ENCODE results near the gene ZNF557. TPM values are rescaled to one million over a fixed set of nuclear protein-coding genes. Genes with fewer than 3 reads are reported as not detected.

ZNF557 gene
- total RNA-seq, 1 donor from 2014 or later, result 11.2 TPM

DNA sequence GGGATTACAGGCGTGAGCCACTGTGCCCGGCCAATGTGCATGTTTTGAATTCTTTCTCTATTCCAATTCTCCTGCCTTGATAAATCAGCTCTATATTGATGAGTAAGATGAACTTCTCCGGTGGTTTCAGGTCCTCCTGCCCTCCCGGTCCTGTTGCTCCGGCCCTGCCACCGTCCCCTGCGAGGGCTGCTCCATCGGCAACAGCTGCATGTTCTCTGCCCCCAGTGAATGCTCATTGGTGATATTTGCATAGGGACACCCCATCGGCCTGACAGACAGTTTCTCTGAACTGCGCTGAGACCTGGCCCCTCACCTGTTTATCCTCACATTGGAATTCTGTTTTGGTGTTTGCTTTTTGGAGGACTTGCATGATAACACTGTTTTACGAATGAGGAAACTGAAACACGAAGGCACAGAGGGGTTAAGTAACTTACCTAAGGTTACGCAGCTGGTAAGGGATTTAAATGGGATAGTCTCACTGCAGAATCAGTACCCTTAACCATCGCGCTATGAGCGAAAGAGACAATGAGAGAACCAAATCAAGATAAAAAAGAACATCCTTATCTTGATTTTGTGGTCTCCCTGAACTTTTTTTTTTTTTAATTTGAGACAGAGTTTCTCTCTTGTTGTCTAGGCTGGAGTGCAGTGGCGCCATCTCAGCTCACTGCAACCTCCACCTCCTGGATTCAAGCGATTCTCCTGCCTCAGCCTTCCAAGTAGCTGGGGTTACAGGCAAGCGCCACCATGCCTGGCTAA lies 32.2 kb downstream of the ZNF557 start:
- peaks cover 11% of the 10 kb centered on the region for H3K4me1 ChIP-seq
- DNase-seq (no peak), ATAC-seq (no peak)
- H3K9me3 ChIP-seq, result no peaks in the 10 kb centered on the region
- H3K27ac ChIP-seq, result no peak overlapping the region
- no peak overlapping the region for H3K4me3 ChIP-seq
- intact Hi-C loops (cut with DNase I), result no loop called here
- H3K36me3 ChIP-seq, result no peaks in the 10 kb centered on the region
- TF ChIP-seq, protein P1, sequence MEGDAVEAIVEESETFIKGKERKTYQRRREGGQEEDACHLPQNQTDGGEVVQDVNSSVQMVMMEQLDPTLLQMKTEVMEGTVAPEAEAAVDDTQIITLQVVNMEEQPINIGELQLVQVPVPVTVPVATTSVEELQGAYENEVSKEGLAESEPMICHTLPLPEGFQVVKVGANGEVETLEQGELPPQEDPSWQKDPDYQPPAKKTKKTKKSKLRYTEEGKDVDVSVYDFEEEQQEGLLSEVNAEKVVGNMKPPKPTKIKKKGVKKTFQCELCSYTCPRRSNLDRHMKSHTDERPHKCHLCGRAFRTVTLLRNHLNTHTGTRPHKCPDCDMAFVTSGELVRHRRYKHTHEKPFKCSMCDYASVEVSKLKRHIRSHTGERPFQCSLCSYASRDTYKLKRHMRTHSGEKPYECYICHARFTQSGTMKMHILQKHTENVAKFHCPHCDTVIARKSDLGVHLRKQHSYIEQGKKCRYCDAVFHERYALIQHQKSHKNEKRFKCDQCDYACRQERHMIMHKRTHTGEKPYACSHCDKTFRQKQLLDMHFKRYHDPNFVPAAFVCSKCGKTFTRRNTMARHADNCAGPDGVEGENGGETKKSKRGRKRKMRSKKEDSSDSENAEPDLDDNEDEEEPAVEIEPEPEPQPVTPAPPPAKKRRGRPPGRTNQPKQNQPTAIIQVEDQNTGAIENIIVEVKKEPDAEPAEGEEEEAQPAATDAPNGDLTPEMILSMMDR (IDR thresholded peaks at IDR 0.05), result no peak
- no peaks in the 10 kb centered on the region for H3K27me3 ChIP-seq (ENCODE audit: low read depth)

- DNase-seq, result no peak
- TF ChIP-seq, protein P1 (IDR thresholded peaks at IDR 0.05), result no peak
- intact Hi-C loops (cut with DNase I), result no loop called here
- Histone ChIP-seq H3K4me3 (no peak overlapping the region), H3K36me3 (no peaks in the 10 kb centered on the region), H3K9me3 (no peaks in the 10 kb centered on the region), H3K27ac (no peak overlapping the region), H3K27me3 (ENCODE audit: low read depth) (no peaks in the 10 kb centered on the region), H3K4me1 (peaks cover 6% of the 10 kb centered on the region)
- no peak for ATAC-seq
Measured at GRCh38 chr19:7104747-7105447, 35.4 kb downstream of the ZNF557 start.

DNA sequence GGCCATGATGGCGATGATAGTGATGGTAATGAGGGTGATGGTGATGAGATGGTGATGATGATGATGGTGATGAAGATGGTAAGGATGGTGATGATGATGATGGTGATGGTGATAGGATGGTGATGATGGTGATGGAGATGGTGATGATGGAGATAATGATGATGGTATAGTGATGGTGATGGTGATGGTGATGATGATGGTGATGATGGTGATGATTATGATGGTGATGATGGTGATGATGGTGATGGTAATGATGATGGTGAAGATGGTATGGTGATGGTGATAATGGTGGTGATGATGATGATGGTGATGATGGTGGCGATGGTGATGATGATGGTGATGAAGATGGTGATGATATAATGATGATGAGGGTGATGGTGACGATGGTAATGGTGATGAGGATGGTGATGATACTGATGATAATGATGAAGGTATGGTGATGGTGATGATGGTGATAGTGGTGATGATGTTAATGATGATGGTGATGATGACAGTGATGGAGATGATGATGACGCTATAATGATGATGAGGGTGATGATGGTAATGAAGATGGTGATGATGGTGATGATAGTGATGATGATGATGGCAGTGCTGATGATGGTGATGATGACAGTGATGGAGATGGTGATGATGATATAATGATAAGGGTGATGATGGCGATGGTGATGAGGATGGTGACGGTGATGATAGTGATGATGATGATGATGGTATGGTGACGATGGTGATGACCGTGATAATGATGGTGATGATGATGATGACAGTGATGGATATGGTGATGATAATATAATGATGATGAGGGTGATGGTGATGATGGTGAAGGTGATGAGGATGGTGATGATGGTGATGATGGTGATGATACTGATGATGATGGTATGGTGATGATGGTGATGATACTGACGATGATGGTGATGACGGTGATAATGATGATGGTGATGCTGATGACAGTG lies 37.5 kb downstream of the ZNF557 start:
- intact Hi-C loops (cut with DNase I), result no loop called here
- DNase-seq (no peak), ATAC-seq (no peak)
- Histone ChIP-seq H3K4me1 (no peaks in the 10 kb centered on the region), H3K36me3 (no peaks in the 10 kb centered on the region), H3K27me3 (ENCODE audit: low read depth) (no peaks in the 10 kb centered on the region), H3K27ac (no peak overlapping the region), H3K9me3 (no peaks in the 10 kb centered on the region), H3K4me3 (no peak overlapping the region)
- TF ChIP-seq, protein P1 (IDR thresholded peaks at IDR 0.05), result no peak

DNA sequence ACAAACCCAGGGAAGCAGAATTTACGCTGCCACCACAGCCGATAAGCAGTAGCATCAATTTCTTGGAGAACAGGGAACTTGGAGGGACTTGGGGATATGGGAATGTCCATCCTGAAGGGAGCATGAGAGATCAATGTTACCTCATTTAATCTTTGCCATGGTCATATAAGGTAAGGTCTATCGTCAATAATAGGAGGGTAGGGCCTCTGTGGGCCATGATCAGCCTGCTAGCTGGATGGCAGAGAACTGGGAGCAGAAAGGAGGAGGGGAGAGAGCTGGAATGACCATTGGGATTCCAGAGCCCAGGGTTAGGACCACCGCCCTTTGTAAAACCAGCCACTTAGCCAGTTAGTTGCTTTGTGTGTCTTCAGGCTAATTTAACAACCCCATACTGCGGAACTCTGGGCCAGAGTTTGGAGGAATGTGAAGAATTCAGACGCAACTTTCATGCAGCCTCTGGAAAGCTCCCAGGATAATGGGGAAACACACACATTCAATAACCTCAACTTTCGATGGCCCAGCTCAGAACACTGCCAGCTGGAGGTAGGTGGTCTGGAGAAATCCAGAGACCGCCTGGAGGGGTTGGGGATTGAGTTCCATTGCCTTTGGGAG lies 40.3 kb downstream of the ZNF557 start:
- intact Hi-C loops (cut with DNase I), result no loop called here
- H3K4me1 ChIP-seq, result no peaks in the 10 kb centered on the region
- H3K9me3 ChIP-seq, result no peaks in the 10 kb centered on the region
- no peak overlapping the region for H3K27ac ChIP-seq
- no peaks in the 10 kb centered on the region for H3K36me3 ChIP-seq
- no peak for DNase-seq
- H3K27me3 ChIP-seq (ENCODE audit: low read depth), result no peaks in the 10 kb centered on the region
- H3K4me3 ChIP-seq, result no peak overlapping the region
- no peak for ATAC-seq
- TF ChIP-seq, protein P1 (IDR thresholded peaks at IDR 0.05), result no peak

DNA sequence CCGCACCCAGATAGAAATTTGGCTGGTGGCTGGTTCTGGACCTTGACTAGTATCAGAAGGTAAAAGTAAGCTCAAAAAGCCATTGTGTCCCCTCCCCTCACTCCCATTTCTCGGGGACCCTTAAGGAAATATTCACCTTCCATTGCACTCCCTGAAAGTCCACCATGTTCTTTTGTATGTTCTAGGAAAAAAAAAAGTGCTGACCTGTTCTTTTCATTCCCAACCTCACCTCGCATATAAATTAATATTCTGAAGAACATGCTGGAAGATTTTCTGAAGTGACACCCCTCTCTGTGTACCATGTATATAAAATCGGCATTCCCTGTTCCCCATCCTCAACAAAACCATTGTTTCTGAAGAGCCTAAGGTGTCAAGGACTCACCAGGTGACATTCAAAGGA lies 43.2 kb downstream of the ZNF557 start:
- Histone ChIP-seq H3K27me3 (ENCODE audit: low read depth) (no peaks in the 10 kb centered on the region), H3K4me1 (no peaks in the 10 kb centered on the region), H3K4me3 (no peak overlapping the region), H3K27ac (no peak overlapping the region), H3K36me3 (peaks cover 27% of the 10 kb centered on the region), H3K9me3 (no peaks in the 10 kb centered on the region)
- TF ChIP-seq, protein P1 (IDR thresholded peaks at IDR 0.05), result no peak
- ATAC-seq (no peak), DNase-seq (no peak)
- intact Hi-C loops (cut with DNase I), result no loop called here

Measured in lower lobe of right lung (tissue), 2 donors.